Activated naive CD8-positive, alpha-beta T cell treated with anti-CD3 and anti-CD28 coated beads, Interleukin-2, amount 10 ng/mL, durations not matched to agents 7 days and 5 days (primary cell): ENCODE results near the gene ZNF584. TPM values are rescaled to one million over a fixed set of nuclear protein-coding genes. Genes with fewer than 3 reads are reported as not detected.
"Not testable (repeated sequence)": the region's sequence is repeated elsewhere in the genome, so short reads cannot be mapped to it uniquely, and the experiment has no call there.

Source experiments
- ATAC-seq: fragments of 150-1000 bp; cut with Tn5 transposase; one replicate; pipeline ENCODE4 v1.10.0; 2021; ENCODE audit warnings: low read depth, moderate library complexity
- POLR2A ChIA-PET: fragments of 350-600 bp; sonication (Branson Sonifier 250); formaldehyde crosslinking; loops from one replicate; lab custom pipeline; 2021; ENCODE audit warnings: antibody characterized with exemption; lab: Charles Lee
- DNase-seq: peaks from one replicate; pipeline ENCODE4 v3.0.0; 2021
- H3K27ac Mint-ChIP-seq: one replicate; pipeline ENCODE4 v1.8.0; 2022; ENCODE audit warnings: mild to moderate bottlenecking, mixed read lengths
- H3K27me3 Mint-ChIP-seq: one replicate; pipeline ENCODE4 v1.8.0; 2022; ENCODE audit warnings: mild to moderate bottlenecking, moderate library complexity, mixed read lengths
- H3K36me3 Mint-ChIP-seq: one replicate; pipeline ENCODE4 v1.8.0; 2021; ENCODE audit warnings: mild to moderate bottlenecking, mixed read lengths
- H3K4me1 Mint-ChIP-seq: one replicate; pipeline ENCODE4 v1.8.0; 2021; ENCODE audit warnings: mixed read lengths
- H3K4me3 Mint-ChIP-seq: one replicate; pipeline ENCODE4 v1.8.0; 2022; ENCODE audit warnings: mild to moderate bottlenecking, moderate library complexity, mixed read lengths
- H3K9me3 Mint-ChIP-seq: one replicate; pipeline ENCODE4 v1.8.0; 2021; ENCODE audit warnings: mixed read lengths
- total RNA-seq, 2 experiments: library from RNA; stranded (reverse); gene quantifications; one replicate each; pipeline ENCODE4 v1.2.3, GENCODE V29; 2021

Gene ZNF584
- total RNA-seq, 2 experiments from 2014 or later: 8.6 to 10.6 TPM

GRCh38 chr19:58439576-58440554 is 31.4 kb downstream of the ZNF584 start, which contains the start of gene ZNF132:
Gene ZNF132 (minus strand): TSS chr19:58440153. CDS start chr19:58439821, 332 bp downstream.
- ATAC-seq (peak; percentile 98), DNase-seq (peak; percentile 89)
- POLR2A ChIA-PET: interaction anchor here (0.6 to 1.3 kb wide), 8 partner anchors 11 to 211 kb away, joined by 3 to 5 read pairs (median 3); partner anchors contain the start of genes ERVK3-1, ZNF324B, ZNF544 and ZNF584
- peaks cover 21% of the 10 kb centered on the region for H3K4me1 Mint-ChIP-seq
- peaks cover 40% of the 10 kb centered on the region for H3K9me3 Mint-ChIP-seq
- H3K27me3 Mint-ChIP-seq: no peaks in the 10 kb centered on the region
- peaks cover 45% of the 10 kb centered on the region for H3K36me3 Mint-ChIP-seq
- peak within 1 kb of the TSS; percentile 98 for H3K4me3 Mint-ChIP-seq
- peak within 1 kb of the TSS; percentile 96 for H3K27ac Mint-ChIP-seq

- peak; percentile 1 for ATAC-seq
Observed at GRCh38 chr19:58440556-58440955, 32.1 kb downstream of the ZNF584 start.

GRCh38 chr19:58442986-58443385 is 34.5 kb downstream of the ZNF584 start:
- H3K4me3 Mint-ChIP-seq, H3K27me3 Mint-ChIP-seq, ATAC-seq, H3K27ac Mint-ChIP-seq, DNase-seq: not testable (repeated sequence)
- peaks cover 17% of the 10 kb centered on the region for H3K36me3 Mint-ChIP-seq
- POLR2A ChIA-PET: interaction anchor here (0.9 kb wide), 1 partner anchor 23 kb away, joined by 3 read pairs; the partner anchor contains the start of gene ZNF324
- H3K9me3 Mint-ChIP-seq: peaks cover 23% of the 10 kb centered on the region
- H3K4me1 Mint-ChIP-seq: peaks cover 18% of the 10 kb centered on the region

More at GRCh38 chr19:58440556-58440955, 32.1 kb downstream of the ZNF584 start:
- Mint-ChIP-seq H3K4me3 (peak overlapping the region; percentile 98), H3K27ac (peak overlapping the region; percentile 96), H3K27me3 (no peaks in the 10 kb centered on the region), H3K4me1 (peaks cover 21% of the 10 kb centered on the region), H3K9me3 (peaks cover 35% of the 10 kb centered on the region), H3K36me3 (peaks cover 38% of the 10 kb centered on the region)
- POLR2A ChIA-PET: interaction anchor here (0.6 to 1.3 kb wide), 7 partner anchors 11 to 212 kb away, joined by 3 to 5 read pairs (median 3); partner anchors contain the start of genes CHMP2A, ZNF324B, ZNF544 and ZNF584
- no peak for DNase-seq

GRCh38 chr19:58448860-58449259 is 40.4 kb downstream of the ZNF584 start:
- H3K4me3 Mint-ChIP-seq, POLR2A ChIA-PET, H3K27ac Mint-ChIP-seq, H3K27me3 Mint-ChIP-seq, H3K36me3 Mint-ChIP-seq, DNase-seq, ATAC-seq: not testable (repeated sequence)
- Mint-ChIP-seq H3K9me3 (peaks cover 15% of the 10 kb centered on the region), H3K4me1 (peaks cover 12% of the 10 kb centered on the region)

GRCh38 chr19:58449980-58450379 is 41.5 kb downstream of the ZNF584 start:
- POLR2A ChIA-PET, H3K27ac Mint-ChIP-seq, ATAC-seq, DNase-seq, H3K36me3 Mint-ChIP-seq, H3K27me3 Mint-ChIP-seq, H3K4me3 Mint-ChIP-seq: not testable (repeated sequence)
- H3K4me1 Mint-ChIP-seq: peaks cover 12% of the 10 kb centered on the region
- H3K9me3 Mint-ChIP-seq: peaks cover 13% of the 10 kb centered on the region

GRCh38 chr19:58450856-58451357 is 42.5 kb downstream of the ZNF584 start:
- peaks cover 12% of the 10 kb centered on the region for H3K4me1 Mint-ChIP-seq
- no peak for ATAC-seq
- DNase-seq: no peak
- POLR2A ChIA-PET: interaction anchor here (0.8 to 1.5 kb wide), 7 partner anchors 10 to 222 kb away, joined by 3 to 5 read pairs (median 4); partner anchors contain the start of genes CHMP2A, ZBTB45, ZNF132 and ZNF497
- peak overlapping the region; percentile 87 for H3K4me3 Mint-ChIP-seq
- peaks cover 13% of the 10 kb centered on the region for H3K9me3 Mint-ChIP-seq
- no peak overlapping the region for H3K27ac Mint-ChIP-seq
- peaks cover 7% of the 10 kb centered on the region for H3K27me3 Mint-ChIP-seq
- H3K36me3 Mint-ChIP-seq: peaks cover 7% of the 10 kb centered on the region

- H3K27ac Mint-ChIP-seq: peak within 1 kb of the TSS; percentile 22
- H3K4me3 Mint-ChIP-seq: peak within 1 kb of the TSS; percentile 87
- peak; percentile 95 for DNase-seq
- H3K27me3 Mint-ChIP-seq: peaks cover 6% of the 10 kb centered on the region
- H3K4me1 Mint-ChIP-seq: peaks cover 12% of the 10 kb centered on the region
- ATAC-seq: peak; percentile 97
- peaks cover 7% of the 10 kb centered on the region for H3K36me3 Mint-ChIP-seq
- H3K9me3 Mint-ChIP-seq: peaks cover 13% of the 10 kb centered on the region
- POLR2A ChIA-PET: interaction anchor here (0.8 to 1.5 kb wide), 7 partner anchors 11 to 222 kb away, joined by 3 to 5 read pairs (median 4); partner anchors contain the start of genes CHMP2A, ZBTB45, ZNF132 and ZNF497
Observed at GRCh38 chr19:58451358-58452101, 43.1 kb downstream of the ZNF584 start, which contains the start of gene ZNF324B. Gene ZNF324B (plus strand): TSS chr19:58451622. CDS start chr19:58453702, 2,080 bp downstream.

- DNase-seq (no peak), ATAC-seq (no peak)
- Mint-ChIP-seq H3K27me3 (peaks cover 3% of the 10 kb centered on the region), H3K9me3 (peaks cover 6% of the 10 kb centered on the region), H3K36me3 (peaks cover 11% of the 10 kb centered on the region), H3K27ac (no peak overlapping the region), H3K4me3 (peak overlapping the region; percentile 5), H3K4me1 (peaks cover 12% of the 10 kb centered on the region)
- POLR2A ChIA-PET: no interaction called here
Observed at GRCh38 chr19:58453743-58454142, 45.3 kb downstream of the ZNF584 start.

- no peak for DNase-seq
- no peak for ATAC-seq
- H3K27ac Mint-ChIP-seq: no peak overlapping the region
- H3K27me3 Mint-ChIP-seq: no peaks in the 10 kb centered on the region
- no peaks in the 10 kb centered on the region for H3K9me3 Mint-ChIP-seq
- H3K4me1 Mint-ChIP-seq: peaks cover 12% of the 10 kb centered on the region
- POLR2A ChIA-PET: no interaction called here
- H3K4me3 Mint-ChIP-seq: no peak overlapping the region
- peaks cover 13% of the 10 kb centered on the region for H3K36me3 Mint-ChIP-seq
Observed at GRCh38 chr19:58455306-58455705, 46.9 kb downstream of the ZNF584 start.

GRCh38 chr19:58456111-58456510 is 47.7 kb downstream of the ZNF584 start:
- no peak for ATAC-seq
- POLR2A ChIA-PET: no interaction called here

GRCh38 chr19:58460039-58460438 is 51.6 kb downstream of the ZNF584 start:
- Mint-ChIP-seq H3K4me3 (no peak overlapping the region), H3K36me3 (peaks cover 11% of the 10 kb centered on the region), H3K27ac (no peak overlapping the region), H3K27me3 (no peaks in the 10 kb centered on the region), H3K4me1 (no peaks in the 10 kb centered on the region), H3K9me3 (no peaks in the 10 kb centered on the region)
- DNase-seq: no peak
- no peak for ATAC-seq
- POLR2A ChIA-PET: interaction anchor here (0.6 to 0.8 kb wide), 2 partner anchors 20 to 30 kb away, joined by 3 to 7 read pairs; partner anchors contain the start of gene ZNF132

More at GRCh38 chr19:58456111-58456510, 47.7 kb downstream of the ZNF584 start:
- H3K4me3 Mint-ChIP-seq: no peak overlapping the region
- no peak for DNase-seq
- H3K27me3 Mint-ChIP-seq: no peaks in the 10 kb centered on the region
- no peaks in the 10 kb centered on the region for H3K9me3 Mint-ChIP-seq
- peaks cover 13% of the 10 kb centered on the region for H3K36me3 Mint-ChIP-seq
- H3K4me1 Mint-ChIP-seq: peaks cover 9% of the 10 kb centered on the region
- no peak overlapping the region for H3K27ac Mint-ChIP-seq

- DNase-seq: no peak
- Mint-ChIP-seq H3K9me3 (no peaks in the 10 kb centered on the region), H3K27ac (no peak overlapping the region), H3K36me3 (no peaks in the 10 kb centered on the region), H3K4me3 (peak overlapping the region; percentile 86), H3K4me1 (peaks cover 16% of the 10 kb centered on the region), H3K27me3 (no peaks in the 10 kb centered on the region)
- peak; percentile 16 for ATAC-seq
- POLR2A ChIA-PET: interaction anchor here (0.6 to 2.0 kb wide), 3 partner anchors 9 to 236 kb away, joined by 3 to 11 read pairs (median 3); partner anchors contain the start of gene ZNF446
Observed at GRCh38 chr19:58466089-58466759, 57.8 kb downstream of the ZNF584 start.
